ENCODE data around the gene KIFAP3. TPM values are rescaled to one million over a fixed set of nuclear protein-coding genes. Genes with fewer than 3 reads are reported as not detected.
"Not testable (repeated sequence)": the region's sequence is repeated elsewhere in the genome, so short reads cannot be mapped to it uniquely, and the experiment has no call there.

KIFAP3 gene
- total RNA-seq, 4 donors from 2014 or later: 15.5 to 25.0 (median 18.0) TPM

DNA sequence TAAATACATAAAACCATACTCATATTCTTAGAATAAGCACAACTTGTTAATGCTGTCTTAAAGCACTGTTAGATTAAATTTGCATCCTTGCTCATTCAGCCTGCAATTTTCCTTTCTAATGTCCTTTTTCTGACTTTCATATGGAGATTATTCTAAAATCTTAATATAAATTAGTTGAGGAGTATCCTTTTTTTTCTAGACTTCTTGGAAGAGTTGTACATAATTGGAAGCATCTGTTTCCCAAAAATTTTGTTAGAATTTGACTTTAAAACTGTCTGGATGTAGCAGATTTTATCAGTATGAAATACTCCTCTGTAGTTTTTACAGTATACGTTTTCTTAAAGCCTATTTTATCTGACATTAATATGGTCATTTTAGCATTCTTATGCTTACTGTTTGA is 9.7 kb downstream of the KIFAP3 start:
- Histone ChIP-seq H3K4me3 (no peak overlapping the region), H3K4me1 (peaks cover 0 to 3% of the 10 kb centered on the region in 2 donors), H3K36me3 (no peaks in the 10 kb centered on the region), H3K27ac (no peak overlapping the region), H3K27me3 (no peaks in the 10 kb centered on the region), H3K9me3 (no peaks in the 10 kb centered on the region)
- in situ Hi-C loops (cut with MboI; ENCODE audit: low sequenced_read_pairs in 4 of 4) (no loop called here), intact Hi-C loops (cut with DNase I; ENCODE audit: low total_unique reads) (no loop called here)
- ATAC-seq: no peak
- no peak for DNase-seq
- no peak for TF ChIP-seq POLR2A (IDR thresholded peaks at IDR 0.05)
- TF ChIP-seq, protein P1, sequence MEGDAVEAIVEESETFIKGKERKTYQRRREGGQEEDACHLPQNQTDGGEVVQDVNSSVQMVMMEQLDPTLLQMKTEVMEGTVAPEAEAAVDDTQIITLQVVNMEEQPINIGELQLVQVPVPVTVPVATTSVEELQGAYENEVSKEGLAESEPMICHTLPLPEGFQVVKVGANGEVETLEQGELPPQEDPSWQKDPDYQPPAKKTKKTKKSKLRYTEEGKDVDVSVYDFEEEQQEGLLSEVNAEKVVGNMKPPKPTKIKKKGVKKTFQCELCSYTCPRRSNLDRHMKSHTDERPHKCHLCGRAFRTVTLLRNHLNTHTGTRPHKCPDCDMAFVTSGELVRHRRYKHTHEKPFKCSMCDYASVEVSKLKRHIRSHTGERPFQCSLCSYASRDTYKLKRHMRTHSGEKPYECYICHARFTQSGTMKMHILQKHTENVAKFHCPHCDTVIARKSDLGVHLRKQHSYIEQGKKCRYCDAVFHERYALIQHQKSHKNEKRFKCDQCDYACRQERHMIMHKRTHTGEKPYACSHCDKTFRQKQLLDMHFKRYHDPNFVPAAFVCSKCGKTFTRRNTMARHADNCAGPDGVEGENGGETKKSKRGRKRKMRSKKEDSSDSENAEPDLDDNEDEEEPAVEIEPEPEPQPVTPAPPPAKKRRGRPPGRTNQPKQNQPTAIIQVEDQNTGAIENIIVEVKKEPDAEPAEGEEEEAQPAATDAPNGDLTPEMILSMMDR (IDR thresholded peaks at IDR 0.05 in 4 of 5, conservative IDR thresholded peaks at IDR 0.05 in 1 of 5): no peak

DNA sequence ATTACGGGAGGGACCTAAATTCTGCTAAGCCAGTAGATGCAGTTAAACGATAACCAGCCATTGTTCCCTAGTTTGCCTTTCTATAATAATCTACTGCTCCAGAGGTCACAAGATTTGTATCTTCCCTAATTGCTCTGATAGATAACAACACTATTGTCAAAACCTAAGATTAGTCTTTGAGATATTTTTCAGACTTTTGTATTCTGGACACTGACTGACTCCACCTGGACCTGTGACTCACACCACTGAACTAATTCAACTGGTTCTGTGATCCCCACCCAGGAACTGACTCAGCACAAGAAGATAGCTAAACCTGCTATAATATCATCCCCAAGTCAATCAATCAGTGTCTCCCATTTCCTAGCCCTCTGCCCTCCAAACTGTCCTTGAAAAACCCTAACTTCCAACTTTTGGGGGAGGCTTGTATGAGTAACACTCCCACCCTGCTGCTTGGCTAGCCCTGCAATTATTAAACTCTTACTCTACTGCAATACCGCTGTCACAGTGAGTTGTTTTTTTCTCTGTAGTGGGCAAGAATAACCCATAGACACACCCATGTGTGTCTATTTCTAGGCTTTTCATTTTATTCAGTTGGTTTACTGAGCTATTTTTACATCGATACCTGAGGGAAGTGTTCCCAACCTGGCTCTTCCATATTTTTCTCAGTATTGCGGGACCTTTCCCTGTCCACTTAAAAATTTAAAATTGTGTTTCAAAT is 11.2 kb downstream of the KIFAP3 start:
- no peaks in the 10 kb centered on the region for H3K36me3 ChIP-seq
- ATAC-seq (no peak), DNase-seq (no peak)

DNA sequence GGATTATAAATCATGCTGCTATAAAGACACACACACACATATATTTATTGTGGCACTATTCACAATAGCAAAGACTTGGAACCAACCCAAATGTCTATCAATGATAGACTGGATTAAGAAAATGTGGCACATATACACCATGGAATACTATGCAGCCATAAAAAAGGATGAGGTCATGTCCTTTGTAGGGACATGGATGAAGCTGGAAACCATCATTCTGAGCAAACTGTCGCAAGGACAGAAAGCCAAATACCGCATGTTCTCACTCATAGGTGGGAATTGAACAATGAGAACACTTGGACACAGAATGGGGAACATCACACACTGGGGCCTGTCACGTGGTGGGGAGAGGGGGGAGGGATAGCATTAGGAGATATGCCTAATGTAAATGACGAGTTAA is 12.8 kb downstream of the KIFAP3 start:
- H3K27me3 ChIP-seq; H3K9me3 ChIP-seq; intact Hi-C loops (cut with DNase I; ENCODE audit: low total_unique reads); H3K4me1 ChIP-seq; H3K4me3 ChIP-seq; H3K27ac ChIP-seq; in situ Hi-C loops (cut with MboI; ENCODE audit: low sequenced_read_pairs in 4 of 4); H3K36me3 ChIP-seq; DNase-seq; ATAC-seq: not testable (repeated sequence)

More for the DNA sequence above, 11.2 kb downstream of the KIFAP3 start:
- intact Hi-C loops (cut with DNase I; ENCODE audit: low total_unique reads): no loop called here
- no peaks in the 10 kb centered on the region for H3K27me3 ChIP-seq
- no peak overlapping the region for H3K4me3 ChIP-seq
- H3K4me1 ChIP-seq: peaks cover 0 to 3% of the 10 kb centered on the region in 2 donors
- H3K27ac ChIP-seq: no peak overlapping the region
- in situ Hi-C loops (cut with MboI; ENCODE audit: low sequenced_read_pairs in 4 of 4): no loop called here
- TF ChIP-seq, protein P1 (IDR thresholded peaks at IDR 0.05 in 4 of 5, conservative IDR thresholded peaks at IDR 0.05 in 1 of 5): no peak
- TF ChIP-seq POLR2A (IDR thresholded peaks at IDR 0.05): no peak
- no peaks in the 10 kb centered on the region for H3K9me3 ChIP-seq

DNA sequence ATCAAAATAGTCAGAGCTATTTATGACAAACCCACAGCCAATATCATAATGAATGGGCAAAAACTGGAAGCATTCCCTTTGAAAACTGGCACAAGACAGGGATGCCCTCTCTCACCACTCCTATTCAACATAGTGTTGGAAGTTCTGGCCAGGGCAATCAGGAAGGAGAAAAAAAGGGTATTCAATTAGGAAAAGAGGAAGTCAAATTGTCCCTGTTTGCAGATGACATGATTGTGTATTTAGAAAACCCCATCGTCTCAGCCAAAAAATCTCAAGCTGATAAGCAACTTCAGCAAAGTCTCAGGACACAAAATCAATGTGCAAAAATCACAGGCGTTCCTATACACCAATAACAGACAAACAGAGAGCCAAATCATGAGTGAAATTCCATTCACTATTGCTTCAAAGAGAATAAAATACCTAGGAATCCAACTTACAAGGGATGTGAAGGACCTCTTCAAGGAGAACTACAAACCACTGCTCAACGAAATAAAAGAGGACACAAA is 14.4 kb downstream of the KIFAP3 start:
- H3K9me3 ChIP-seq; intact Hi-C loops (cut with DNase I; ENCODE audit: low total_unique reads); ATAC-seq; H3K4me3 ChIP-seq; DNase-seq; in situ Hi-C loops (cut with MboI; ENCODE audit: low sequenced_read_pairs in 4 of 4); H3K36me3 ChIP-seq; H3K27ac ChIP-seq; H3K27me3 ChIP-seq; H3K4me1 ChIP-seq: not testable (repeated sequence)

DNA sequence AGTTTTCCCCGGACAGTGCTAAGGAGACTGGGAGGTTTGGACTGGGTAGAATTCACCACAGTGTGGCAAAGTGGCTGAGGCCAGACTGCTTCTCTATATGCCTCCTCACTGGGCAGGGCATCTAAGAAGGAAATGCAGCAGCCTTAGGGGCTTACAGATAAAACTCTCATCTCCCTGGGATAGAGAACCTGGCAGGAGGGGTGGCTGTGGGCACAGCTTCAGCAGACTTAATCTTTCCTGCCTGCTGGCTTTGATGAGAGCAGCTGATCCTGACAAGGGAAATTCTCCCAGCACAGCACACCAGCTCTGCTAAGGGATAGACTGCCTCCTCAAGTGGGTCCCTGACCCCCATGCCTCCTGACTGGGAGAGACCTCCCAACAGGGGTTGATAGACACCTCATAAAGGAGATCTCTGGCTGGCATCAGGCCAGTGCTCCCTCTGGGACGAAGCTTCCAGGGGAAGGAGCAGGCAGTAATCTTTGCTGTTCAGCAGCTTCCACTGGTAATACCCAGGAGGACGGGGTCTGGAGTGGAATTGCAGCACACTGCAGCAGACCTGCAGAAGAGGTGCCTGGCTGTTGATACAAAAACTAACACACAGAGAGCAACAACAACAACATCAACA is 25.2 kb downstream of the KIFAP3 start:
- no peak for DNase-seq
- Histone ChIP-seq H3K9me3 (no peaks in the 10 kb centered on the region), H3K27me3 (no peaks in the 10 kb centered on the region), H3K4me1 (no peaks in the 10 kb centered on the region), H3K4me3 (no peak overlapping the region), H3K27ac (no peak overlapping the region), H3K36me3 (peaks cover 0 to 12% of the 10 kb centered on the region in 2 donors)
- TF ChIP-seq POLR2A (IDR thresholded peaks at IDR 0.05): no peak
- TF ChIP-seq, protein P1 (IDR thresholded peaks at IDR 0.05 in 4 of 5, conservative IDR thresholded peaks at IDR 0.05 in 1 of 5): no peak
- in situ Hi-C loops (cut with MboI; ENCODE audit: low sequenced_read_pairs in 4 of 4) (no loop called here), intact Hi-C loops (cut with DNase I; ENCODE audit: low total_unique reads) (no loop called here)
- no peak for ATAC-seq
